Prostate gland (tissue), 2 donors: ENCODE data around the gene AOPEP. TPM values are rescaled to one million over a fixed set of nuclear protein-coding genes. Genes with fewer than 3 reads are reported as not detected.

Source experiments
- DNase-seq: peaks from one replicate; pipeline ENCODE4 v3.0.0-alpha.2; 2019; ENCODE audit warnings: low spot score
- H3K27ac ChIP-seq, 2 donors: fragments of 200-600 bp; sonication (generic); 2 replicates each; pipeline ENCODE4 v1.5.1; 2017 to 2019
- H3K27me3 ChIP-seq: fragments of 200-600 bp; sonication (generic); replicated peaks from 2 replicates; pipeline ENCODE4 v1.5.1; 2019; ENCODE audit not compliant: insufficient read depth
- H3K36me3 ChIP-seq, 2 donors: fragments of 200-600 bp; sonication (generic); 1 replicate in 1 of 2; 2 replicates in 1 of 2; pipeline versions ENCODE4 v1.5.1 to v1.8.1; 2017 to 2019
- H3K4me1 ChIP-seq: fragments of 200-600 bp; sonication (generic); replicated peaks from 2 replicates; pipeline ENCODE4 v1.5.1; 2019
- H3K4me3 ChIP-seq, 2 donors: fragments of 200-600 bp; sonication (generic); 2 replicates each; pipeline ENCODE4 v1.5.1; 2017 to 2019
- H3K9me3 ChIP-seq: fragments of 200-600 bp; sonication (generic); 2 replicates; pipeline ENCODE4 v1.5.1; 2017
- POLR2A ChIP-seq: fragments of 450-650 bp; IDR thresholded peaks from one replicate; pipeline ENCODE4 v1.6.1; 2016; ENCODE audit warnings: antibody characterized with exemption, mild to moderate bottlenecking
- POLR2AphosphoS5 ChIP-seq: sonication (generic); formaldehyde crosslinking; IDR thresholded peaks from one replicate; pipeline ENCODE4 v1.6.1; 2017; ENCODE audit warnings: antibody characterized with exemption
- WGBS: methylation state at CpG from one replicate; pipeline ENCODE4 v1.1.5; 2018; 5-methylcytosine and 5-hydroxymethylcytosine counted together
- intact Hi-C: fragments of 100-400 bp; cut with DNase I; formaldehyde crosslinking; loops from one replicate; pipeline ENCODE4 v1.14.2; 2022
- total RNA-seq, 2 donors: library from RNA; depleted of rRNA; stranded (reverse); fragments of >200 nt; gene quantifications; one replicate each; pipeline ENCODE4 v1.1.0, GENCODE V29; 2016
- TF ChIP-seq, protein P1 (sequence below), 4 experiments: fragments of 200-600 bp in 2 of 4; fragments of 450-650 bp in 2 of 4; sonication (generic) in 2 of 4; IDR thresholded peaks; 1 replicate in 3 of 4; 2 replicates in 1 of 4; pipeline ENCODE4 v1.5.1; 2016 to 2019; ENCODE audit warnings: antibody characterized with exemption in 4 of 4, mild to moderate bottlenecking in 2 of 4, moderate library complexity in 2 of 4

Gene AOPEP
- total RNA-seq, 2 donors from 2014 or later, result 107 to 188 TPM

- intact Hi-C loops, result loop anchor here (2.0 to 5.0 kb wide), 3 partner anchors 82 to 118 kb away; no protein-coding TSS in a partner anchor
- peaks cover 11% of the 10 kb centered on the region for H3K4me1 ChIP-seq
- no peak for TF ChIP-seq POLR2AphosphoS5
- TF ChIP-seq, protein P1, sequence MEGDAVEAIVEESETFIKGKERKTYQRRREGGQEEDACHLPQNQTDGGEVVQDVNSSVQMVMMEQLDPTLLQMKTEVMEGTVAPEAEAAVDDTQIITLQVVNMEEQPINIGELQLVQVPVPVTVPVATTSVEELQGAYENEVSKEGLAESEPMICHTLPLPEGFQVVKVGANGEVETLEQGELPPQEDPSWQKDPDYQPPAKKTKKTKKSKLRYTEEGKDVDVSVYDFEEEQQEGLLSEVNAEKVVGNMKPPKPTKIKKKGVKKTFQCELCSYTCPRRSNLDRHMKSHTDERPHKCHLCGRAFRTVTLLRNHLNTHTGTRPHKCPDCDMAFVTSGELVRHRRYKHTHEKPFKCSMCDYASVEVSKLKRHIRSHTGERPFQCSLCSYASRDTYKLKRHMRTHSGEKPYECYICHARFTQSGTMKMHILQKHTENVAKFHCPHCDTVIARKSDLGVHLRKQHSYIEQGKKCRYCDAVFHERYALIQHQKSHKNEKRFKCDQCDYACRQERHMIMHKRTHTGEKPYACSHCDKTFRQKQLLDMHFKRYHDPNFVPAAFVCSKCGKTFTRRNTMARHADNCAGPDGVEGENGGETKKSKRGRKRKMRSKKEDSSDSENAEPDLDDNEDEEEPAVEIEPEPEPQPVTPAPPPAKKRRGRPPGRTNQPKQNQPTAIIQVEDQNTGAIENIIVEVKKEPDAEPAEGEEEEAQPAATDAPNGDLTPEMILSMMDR (IDR thresholded peaks at IDR 0.05), result no peak
- TF ChIP-seq POLR2A, result no peak
- WGBS, result 56% methylated on average over 12 of the region's 12 CpGs
- peak overlapping the region; percentile 69 to 75 for H3K27ac ChIP-seq
- H3K4me3 ChIP-seq, result no peak overlapping the region
- H3K27me3 ChIP-seq, result no peaks in the 10 kb centered on the region
- no peaks in the 10 kb centered on the region for H3K36me3 ChIP-seq
- no peak for DNase-seq
- no peaks in the 10 kb centered on the region for H3K9me3 ChIP-seq
Measured at GRCh38 chr9:94920420-94921091, 194.1 kb downstream of the AOPEP start.

DNA sequence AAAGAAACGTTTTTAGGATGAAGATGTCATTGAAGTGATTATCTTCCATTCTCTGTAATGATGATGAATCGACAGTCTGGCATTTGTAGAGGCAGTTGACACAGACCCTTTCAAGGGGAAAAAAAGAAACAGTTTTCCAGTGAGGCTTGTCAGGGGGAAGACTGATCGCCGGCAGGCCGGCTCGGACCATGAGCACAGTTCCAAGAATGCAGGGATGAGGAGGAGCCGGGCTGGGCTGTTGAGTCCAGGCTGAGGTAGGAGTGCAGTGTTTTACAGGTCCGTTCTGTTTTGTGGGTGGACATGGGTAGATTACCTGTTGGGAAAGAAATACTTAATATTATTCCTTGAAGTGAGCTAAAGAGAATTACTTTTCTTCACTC is 194.6 kb downstream of the AOPEP start:
- Histone ChIP-seq H3K4me3 (no peak overlapping the region), H3K27ac (peak overlapping the region; percentile 69 to 75), H3K4me1 (peaks cover 7% of the 10 kb centered on the region), H3K27me3 (no peaks in the 10 kb centered on the region), H3K9me3 (no peaks in the 10 kb centered on the region), H3K36me3 (no peaks in the 10 kb centered on the region)
- no peak for DNase-seq
- intact Hi-C loops, result loop anchor here (2.0 to 5.0 kb wide), 3 partner anchors 82 to 119 kb away; no protein-coding TSS in a partner anchor
- WGBS, result 44% methylated on average over 8 of the region's 8 CpGs
- TF ChIP-seq POLR2AphosphoS5 (no peak), POLR2A (no peak)
- TF ChIP-seq, protein P1 (IDR thresholded peaks at IDR 0.05), result no peak

DNA sequence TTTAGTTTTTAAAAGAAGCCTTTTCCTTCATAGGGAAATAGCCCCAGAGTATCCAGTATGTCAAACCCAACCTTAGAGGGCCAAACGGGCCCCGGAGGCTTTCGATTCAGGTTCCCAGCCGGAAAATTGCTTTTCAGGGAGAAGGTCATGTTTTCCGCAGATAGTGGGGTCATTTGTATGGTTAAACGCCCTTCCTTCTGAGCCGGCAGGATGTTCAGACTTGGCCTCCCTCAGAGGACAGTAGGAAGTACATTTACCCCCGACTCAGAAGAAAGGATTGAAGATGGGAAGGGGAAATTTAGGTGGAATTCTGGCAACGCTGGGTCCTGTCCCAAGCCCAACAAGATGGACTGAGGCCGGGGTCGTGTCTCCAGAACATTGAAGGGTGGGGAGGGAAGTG is 195.2 kb downstream of the AOPEP start:
- no peaks in the 10 kb centered on the region for H3K9me3 ChIP-seq
- TF ChIP-seq, protein P1 (IDR thresholded peaks at IDR 0.05), result no peak
- no peak for TF ChIP-seq POLR2A
- no peak for TF ChIP-seq POLR2AphosphoS5
- no peak overlapping the region for H3K4me3 ChIP-seq
- peaks cover 7% of the 10 kb centered on the region for H3K4me1 ChIP-seq
- no peaks in the 10 kb centered on the region for H3K36me3 ChIP-seq
- WGBS, result 75% methylated on average over 11 of the region's 11 CpGs
- H3K27ac ChIP-seq, result peak overlapping the region; percentile 69 to 75
- H3K27me3 ChIP-seq, result no peaks in the 10 kb centered on the region
- DNase-seq, result no peak
- intact Hi-C loops, result loop anchor here (2.0 to 5.0 kb wide), 5 partner anchors 55 to 119 kb away; no protein-coding TSS in a partner anchor

DNA sequence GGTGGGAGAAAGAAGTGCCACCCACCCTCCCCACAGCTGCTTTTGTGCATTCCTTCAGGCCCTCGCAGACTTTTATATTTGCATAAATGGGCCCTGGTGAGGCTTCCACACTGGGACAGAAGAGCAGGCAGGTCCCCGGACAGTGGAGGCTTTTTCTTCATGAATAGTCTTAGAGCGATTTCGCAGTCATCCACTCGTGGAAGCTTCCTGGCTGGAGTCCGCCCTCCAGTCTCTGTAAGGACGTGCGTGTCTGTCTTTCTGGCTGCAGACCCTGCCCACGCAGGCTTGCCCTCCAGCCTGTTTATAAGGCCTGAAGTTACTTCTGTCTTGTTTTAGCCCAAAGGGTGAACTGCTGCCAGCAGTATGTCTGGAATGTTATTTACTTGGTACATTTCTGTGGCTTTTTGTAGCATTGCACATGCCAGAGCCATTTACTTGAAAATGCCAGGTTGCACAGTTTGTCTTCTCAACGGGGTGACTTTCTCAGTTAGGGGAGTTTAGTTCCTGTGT is 195.7 kb downstream of the AOPEP start:
- TF ChIP-seq, protein P1 (IDR thresholded peaks at IDR 0.05), result no peak
- peak; percentile 82 for TF ChIP-seq POLR2AphosphoS5
- 20% methylated on average over 10 of the region's 10 CpGs for WGBS
- peaks cover 3% of the 10 kb centered on the region for H3K4me1 ChIP-seq
- no peaks in the 10 kb centered on the region for H3K36me3 ChIP-seq
- H3K27me3 ChIP-seq, result no peaks in the 10 kb centered on the region
- no peak overlapping the region for H3K4me3 ChIP-seq
- H3K9me3 ChIP-seq, result no peaks in the 10 kb centered on the region
- peak overlapping the region; percentile 69 to 75 for H3K27ac ChIP-seq
- DNase-seq, result peak; percentile 77
- intact Hi-C loops, result loop anchor here (2.0 to 5.0 kb wide), 4 partner anchors 55 to 120 kb away; no protein-coding TSS in a partner anchor

DNA sequence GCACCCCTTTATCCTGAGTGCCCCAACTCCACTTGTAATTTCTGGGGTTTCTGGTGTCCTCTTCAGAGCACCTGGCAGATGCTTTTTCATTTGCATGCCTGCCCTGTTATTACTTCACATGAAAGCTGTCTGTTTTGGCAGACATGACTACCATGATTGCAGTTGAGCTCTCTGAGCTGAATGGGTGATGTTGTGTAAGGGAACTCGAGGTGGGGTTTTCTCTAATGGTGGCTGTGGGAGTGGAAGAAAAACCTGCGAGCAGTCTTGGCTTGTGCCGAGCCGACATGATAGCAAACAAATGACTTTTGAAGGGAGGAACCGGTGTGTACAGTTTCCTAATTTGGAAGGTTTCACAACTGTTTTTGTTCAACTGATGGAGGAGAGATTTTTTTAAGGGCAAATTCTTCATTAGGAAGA is 196.2 kb downstream of the AOPEP start:
- TF ChIP-seq POLR2AphosphoS5 (peak; percentile 4), POLR2A (no peak)
- no peaks in the 10 kb centered on the region for H3K9me3 ChIP-seq
- no peaks in the 10 kb centered on the region for H3K36me3 ChIP-seq
- H3K4me3 ChIP-seq, result no peak overlapping the region
- intact Hi-C loops, result loop anchor here (2.0 to 5.0 kb wide), 4 partner anchors 56 to 120 kb away; no protein-coding TSS in a partner anchor
- peak overlapping the region; percentile 69 to 75 for H3K27ac ChIP-seq
- H3K4me1 ChIP-seq, result peaks cover 2% of the 10 kb centered on the region
- DNase-seq, result peak; percentile 53
- no peaks in the 10 kb centered on the region for H3K27me3 ChIP-seq
- 14% methylated on average over 5 of the region's 5 CpGs for WGBS
